MM.1S (cell line): ENCODE results near the gene NSUN4.
"Not testable (repeated sequence)": the region's sequence is repeated elsewhere in the genome, so short reads cannot be mapped to it uniquely, and the experiment has no call there.

Source experiments
- DNase-seq: peaks from one replicate; pipeline ENCODE4 v3.0.0-alpha.2; 2015
- H2AFZ ChIP-seq: fragments of 300-600 bp; sonication (generic); 2 replicates; pipeline ENCODE4 v1.6.0; 2016; ENCODE audit warnings: antibody characterized with exemption, low read length
- H3F3A ChIP-seq: fragments of 300-600 bp; sonication (generic); 2 replicates; pipeline ENCODE4 v1.6.1; 2016; ENCODE audit warnings: mild to moderate bottlenecking, antibody characterized with exemption, low read length, moderate library complexity, mixed read lengths; ENCODE audit not compliant: insufficient read depth
- H3K27ac ChIP-seq: fragments of 300-600 bp; sonication (generic); 2 replicates; pipeline ENCODE4 v1.5.1; 2016; ENCODE audit warnings: mild to moderate bottlenecking, low read length
- H3K27me3 ChIP-seq: fragments of 300-600 bp; sonication (generic); replicated peaks from 2 replicates; pipeline ENCODE4 v1.6.0; 2016; ENCODE audit warnings: low read length; ENCODE audit not compliant: insufficient read depth
- H3K36me3 ChIP-seq: fragments of 300-600 bp; sonication (generic); replicated peaks from 2 replicates; pipeline ENCODE4 v1.6.1; 2016; ENCODE audit warnings: mild to moderate bottlenecking, low read length, mixed read lengths; ENCODE audit not compliant: insufficient read depth
- H3K4me1 ChIP-seq: fragments of 300-600 bp; sonication (generic); 2 replicates; pipeline ENCODE4 v1.6.1; 2016; ENCODE audit warnings: low read length, mixed read lengths
- H3K4me2 ChIP-seq: fragments of 300-600 bp; sonication (generic); 2 replicates; pipeline ENCODE4 v1.6.0; 2016; ENCODE audit warnings: low read depth, low read length
- H3K4me3 ChIP-seq: fragments of 300-600 bp; sonication (generic); 2 replicates; pipeline ENCODE4 v1.5.1; 2016; ENCODE audit warnings: low read length, mixed read lengths
- H3K79me2 ChIP-seq: fragments of 300-600 bp; sonication (generic); 2 replicates; pipeline ENCODE4 v1.6.1; 2016; ENCODE audit warnings: mixed run types, low read length, mixed read lengths
- H3K9ac ChIP-seq: fragments of 300-600 bp; sonication (generic); 2 replicates; pipeline ENCODE4 v1.6.1; 2016; ENCODE audit warnings: low read length, mixed read lengths
- H3K9me2 ChIP-seq: fragments of 300-600 bp; sonication (generic); replicated peaks from 2 replicates; pipeline ENCODE4 v1.6.1; 2016; ENCODE audit warnings: mild to moderate bottlenecking, low read length, mixed read lengths; ENCODE audit not compliant: insufficient read depth
- H3K9me3 ChIP-seq: fragments of 300-600 bp; sonication (generic); replicated peaks from 2 replicates; pipeline ENCODE4 v1.6.1; 2016; ENCODE audit warnings: mild to moderate bottlenecking, low read length, mixed read lengths; ENCODE audit not compliant: insufficient read depth
- H4K20me1 ChIP-seq: fragments of 300-600 bp; sonication (generic); 2 replicates; pipeline ENCODE4 v1.6.1; 2016; ENCODE audit warnings: mild to moderate bottlenecking, low read length, moderate library complexity, mixed read lengths; ENCODE audit not compliant: insufficient read depth
- EZH2 ChIP-seq: fragments of 300-600 bp; sonication (generic); optimal IDR thresholded peaks from 2 replicates; pipeline ENCODE3; 2017; ENCODE audit warnings: low read depth, mild to moderate bottlenecking, antibody characterized with exemption, low read length, mixed read lengths
- EZH2phosphoT487 ChIP-seq: fragments of 300-600 bp; sonication (generic); IDR thresholded peaks from 2 replicates; pipeline ENCODE4 v1.6.1; 2018; ENCODE audit warnings: antibody characterized with exemption, low read length
- TF ChIP-seq, protein P1 (sequence below): fragments of 300-600 bp; sonication (generic); IDR thresholded peaks from 2 replicates; pipeline ENCODE4 v1.5.1; 2016; ENCODE audit warnings: antibody characterized with exemption, low read length, mixed read lengths

The NSUN4 gene

DNA sequence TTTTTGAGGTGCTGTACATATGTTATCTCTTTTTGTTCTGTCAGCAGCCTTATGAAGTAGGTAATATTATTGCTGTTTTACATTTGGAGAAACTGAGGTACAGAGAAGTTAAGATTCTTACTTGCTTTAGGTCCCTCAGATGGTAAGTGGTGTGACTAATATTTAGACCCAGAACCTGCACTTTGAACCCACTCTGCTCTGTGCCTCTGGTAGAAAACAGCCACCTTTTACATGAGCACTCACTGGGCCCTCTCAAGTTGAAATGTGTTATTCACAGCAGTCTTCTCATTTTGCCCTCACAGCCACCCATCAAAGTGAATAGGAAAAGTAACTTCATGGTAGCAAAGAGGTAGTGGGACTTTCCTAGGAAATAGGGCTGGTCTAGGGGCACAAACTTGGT is 4.7 kb downstream of the NSUN4 start:
- TF ChIP-seq, protein P1, sequence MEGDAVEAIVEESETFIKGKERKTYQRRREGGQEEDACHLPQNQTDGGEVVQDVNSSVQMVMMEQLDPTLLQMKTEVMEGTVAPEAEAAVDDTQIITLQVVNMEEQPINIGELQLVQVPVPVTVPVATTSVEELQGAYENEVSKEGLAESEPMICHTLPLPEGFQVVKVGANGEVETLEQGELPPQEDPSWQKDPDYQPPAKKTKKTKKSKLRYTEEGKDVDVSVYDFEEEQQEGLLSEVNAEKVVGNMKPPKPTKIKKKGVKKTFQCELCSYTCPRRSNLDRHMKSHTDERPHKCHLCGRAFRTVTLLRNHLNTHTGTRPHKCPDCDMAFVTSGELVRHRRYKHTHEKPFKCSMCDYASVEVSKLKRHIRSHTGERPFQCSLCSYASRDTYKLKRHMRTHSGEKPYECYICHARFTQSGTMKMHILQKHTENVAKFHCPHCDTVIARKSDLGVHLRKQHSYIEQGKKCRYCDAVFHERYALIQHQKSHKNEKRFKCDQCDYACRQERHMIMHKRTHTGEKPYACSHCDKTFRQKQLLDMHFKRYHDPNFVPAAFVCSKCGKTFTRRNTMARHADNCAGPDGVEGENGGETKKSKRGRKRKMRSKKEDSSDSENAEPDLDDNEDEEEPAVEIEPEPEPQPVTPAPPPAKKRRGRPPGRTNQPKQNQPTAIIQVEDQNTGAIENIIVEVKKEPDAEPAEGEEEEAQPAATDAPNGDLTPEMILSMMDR: no peak
- no peak for TF ChIP-seq EZH2
- TF ChIP-seq EZH2phosphoT487: no peak
- Histone ChIP-seq H3K9me2 (no peaks in the 10 kb centered on the region), H3K9me3 (no peaks in the 10 kb centered on the region), H3K27me3 (no peaks in the 10 kb centered on the region), H3K36me3 (peaks cover 6% of the 10 kb centered on the region), H3K27ac (no peak overlapping the region), H3K4me1 (peaks cover 9% of the 10 kb centered on the region), H2AFZ (no peak overlapping the region), H3K9ac (0 out of 2 replicates have a peak overlapping the region, but pooled peaks have one; percentile 2), H3K4me2 (no peak overlapping the region), H3K4me3 (no peak overlapping the region), H3F3A (peaks cover 20% of the 10 kb centered on the region; the same call in 1 of the 2 replicates), H4K20me1 (no peaks in the 10 kb centered on the region), H3K79me2 (peaks cover 49% of the 10 kb centered on the region)
- DNase-seq: no peak

DNA sequence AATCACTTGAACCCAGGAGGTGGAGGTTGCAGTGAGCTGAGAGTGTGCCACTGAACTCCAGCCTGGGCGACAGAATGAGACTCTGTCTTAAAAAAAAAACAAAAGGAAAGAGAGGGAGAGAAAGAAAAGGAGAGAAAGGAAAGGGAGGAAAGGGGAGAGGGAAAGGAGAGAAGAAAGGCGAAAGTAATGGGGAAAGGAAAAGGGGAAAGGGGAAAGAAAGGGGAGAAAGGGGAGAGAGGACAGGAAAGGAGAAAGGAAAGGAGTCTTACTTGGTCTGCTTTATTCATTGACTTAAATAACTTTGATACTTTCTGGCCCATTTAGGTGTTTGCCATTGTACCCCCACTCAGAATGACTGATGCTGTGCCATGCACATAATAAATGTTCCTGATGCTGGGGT is 11.8 kb downstream of the NSUN4 start:
- Histone ChIP-seq H3K36me3 (peaks cover 3% of the 10 kb centered on the region), H3K4me1 (no peaks in the 10 kb centered on the region)

DNA sequence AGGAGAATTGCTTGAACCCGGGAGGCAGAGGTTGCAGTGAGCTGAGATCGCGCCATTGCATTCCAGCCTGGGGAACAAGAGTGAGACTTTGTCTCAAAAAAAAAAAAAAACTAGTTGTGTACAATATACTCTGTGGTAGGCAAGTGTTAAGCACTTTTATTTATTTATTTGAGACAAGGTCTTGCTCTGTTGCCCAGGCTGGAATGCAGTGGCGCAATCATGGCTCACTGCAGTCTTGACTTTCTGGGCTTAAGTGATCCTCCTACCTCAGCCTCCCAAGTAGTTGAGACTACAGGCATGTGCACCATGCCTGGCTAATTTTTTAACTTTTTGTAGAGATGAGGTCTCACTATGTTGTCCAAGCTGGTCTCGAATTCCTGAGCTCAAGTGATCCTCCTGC is 15.3 kb downstream of the NSUN4 start:
- H3K4me2 ChIP-seq, DNase-seq, H3K9me3 ChIP-seq, H3F3A ChIP-seq, H3K36me3 ChIP-seq, H3K4me3 ChIP-seq, H3K27ac ChIP-seq, H3K9ac ChIP-seq, H3K9me2 ChIP-seq, H4K20me1 ChIP-seq, H3K4me1 ChIP-seq, H3K27me3 ChIP-seq, H3K79me2 ChIP-seq, H2AFZ ChIP-seq: not testable (repeated sequence)

More for the DNA sequence above, 11.8 kb downstream of the NSUN4 start:
- H2AFZ ChIP-seq: no peak overlapping the region
- H4K20me1 ChIP-seq: no peaks in the 10 kb centered on the region
- no peak overlapping the region for H3K27ac ChIP-seq
- H3F3A ChIP-seq: peaks cover 5% of the 10 kb centered on the region; the same call in 1 of the 2 replicates
- TF ChIP-seq EZH2: no peak
- TF ChIP-seq, protein P1: no peak
- TF ChIP-seq EZH2phosphoT487: no peak
- no peak for DNase-seq
- H3K4me3 ChIP-seq: no peak overlapping the region
- no peak overlapping the region for H3K9ac ChIP-seq
- no peaks in the 10 kb centered on the region for H3K9me3 ChIP-seq
- H3K27me3 ChIP-seq: no peaks in the 10 kb centered on the region
- H3K4me2 ChIP-seq: no peak overlapping the region
- peaks cover 15% of the 10 kb centered on the region for H3K79me2 ChIP-seq
- no peaks in the 10 kb centered on the region for H3K9me2 ChIP-seq

DNA sequence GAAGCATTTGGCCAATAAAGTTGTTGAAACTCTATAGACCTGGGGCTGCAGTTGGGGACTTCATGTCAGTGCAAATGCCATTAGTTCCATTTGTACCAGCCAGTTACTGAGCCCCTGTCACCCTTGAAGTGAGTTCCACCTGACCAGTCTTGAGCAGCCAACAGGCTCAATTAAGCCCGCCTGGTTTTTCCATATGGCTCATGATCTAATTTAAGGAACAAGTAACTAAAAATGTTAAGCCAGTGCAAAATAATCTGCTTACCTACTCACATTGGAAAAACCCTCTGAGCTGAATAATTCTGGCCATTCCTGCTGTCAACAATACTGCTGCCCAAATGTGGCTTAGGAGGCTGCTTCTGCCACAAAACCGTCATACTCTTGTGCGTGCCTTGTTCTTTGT is 21.6 kb downstream of the NSUN4 start:
- no peak overlapping the region for H2AFZ ChIP-seq
- no peaks in the 10 kb centered on the region for H3K9me3 ChIP-seq
- no peaks in the 10 kb centered on the region for H3K27me3 ChIP-seq
- no peaks in the 10 kb centered on the region for H3F3A ChIP-seq
- no peak overlapping the region for H3K4me3 ChIP-seq
- H3K9ac ChIP-seq: no peak overlapping the region
- no peaks in the 10 kb centered on the region for H3K4me1 ChIP-seq
- no peak for DNase-seq
- TF ChIP-seq EZH2phosphoT487: no peak
- no peak for TF ChIP-seq EZH2
- no peak overlapping the region for H3K4me2 ChIP-seq
- H3K79me2 ChIP-seq: no peaks in the 10 kb centered on the region
- H3K9me2 ChIP-seq: no peaks in the 10 kb centered on the region
- no peak overlapping the region for H3K27ac ChIP-seq
- H4K20me1 ChIP-seq: no peaks in the 10 kb centered on the region
- no peaks in the 10 kb centered on the region for H3K36me3 ChIP-seq
